ENCODE measurements around the gene MAD2L1BP.
"Not testable (repeated sequence)": the region's sequence is repeated elsewhere in the genome, so short reads cannot be mapped to it uniquely, and the experiment has no call there.

The MAD2L1BP gene

GRCh38 chr6:43628393-43629103 is 7.1 kb upstream of the MAD2L1BP start:
- H3K9ac ChIP-seq (ENCODE audit: low read length): peak overlapping the region; percentile 98
- H3K9me3 ChIP-seq (ENCODE audit: low read length): no peaks in the 10 kb centered on the region
- H3K36me3 ChIP-seq (ENCODE audit: insufficient read depth, low read length): peaks cover 27% of the 10 kb centered on the region
- peak overlapping the region; percentile 92 to 98 for H3K4me3 ChIP-seq (ENCODE audit: low read depth in 1 of 2, low read length in 2 of 2)
- peaks cover 19% of the 10 kb centered on the region for H3K4me1 ChIP-seq (ENCODE audit: insufficient read depth, low read length)
- no peaks in the 10 kb centered on the region for H3K27me3 ChIP-seq (ENCODE audit: control insufficient read depth in 1 of 2, insufficient read depth in 2 of 2, low read length in 2 of 2)
- H3K27ac ChIP-seq (ENCODE audit: low read depth, low read length): peak overlapping the region; percentile 77

GRCh38 chr6:43629104-43629504 is 6.5 kb upstream of the MAD2L1BP start, which contains the start of gene GTPBP2:
GTPBP2 (minus strand) TSS chr6:43629264; CDS start chr6:43629162, 102 bp downstream.
- H3K36me3 ChIP-seq (ENCODE audit: insufficient read depth, low read length): peaks cover 21% of the 10 kb centered on the region
- H3K27ac ChIP-seq (ENCODE audit: low read depth, low read length): peak within 1 kb of the TSS; percentile 93
- peak within 1 kb of the TSS; percentile 92 to 98 for H3K4me3 ChIP-seq (ENCODE audit: low read depth in 1 of 2, low read length in 2 of 2)

GRCh38 chr6:43629505-43630300 is 5.9 kb upstream of the MAD2L1BP start:
- Histone ChIP-seq H3K4me1 (ENCODE audit: insufficient read depth, low read length) (peaks cover 19% of the 10 kb centered on the region), H3K9ac (ENCODE audit: low read length) (peak overlapping the region; percentile 84), H3K9me3 (ENCODE audit: low read length) (no peaks in the 10 kb centered on the region), H3K36me3 (ENCODE audit: insufficient read depth, low read length) (peaks cover 15% of the 10 kb centered on the region), H3K27ac (ENCODE audit: low read depth, low read length) (peak overlapping the region; percentile 93), H3K4me3 (ENCODE audit: low read depth in 1 of 2, low read length in 2 of 2) (peak overlapping the region; percentile 66 to 98), H3K27me3 (ENCODE audit: control insufficient read depth in 1 of 2, insufficient read depth in 2 of 2, low read length in 2 of 2) (no peaks in the 10 kb centered on the region)

More at GRCh38 chr6:43629104-43629504, 6.5 kb upstream of the MAD2L1BP start, which contains the start of gene GTPBP2:
- Histone ChIP-seq H3K9me3 (ENCODE audit: low read length) (no peaks in the 10 kb centered on the region), H3K27me3 (ENCODE audit: control insufficient read depth in 1 of 2, insufficient read depth in 2 of 2, low read length in 2 of 2) (no peaks in the 10 kb centered on the region), H3K9ac (ENCODE audit: low read length) (peak within 1 kb of the TSS; percentile 98), H3K4me1 (ENCODE audit: insufficient read depth, low read length) (peaks cover 19% of the 10 kb centered on the region)

- H3K4me1 ChIP-seq (ENCODE audit: insufficient read depth, low read length): peaks cover 25% of the 10 kb centered on the region
- H3K4me3 ChIP-seq (ENCODE audit: low read depth in 1 of 2, low read length in 2 of 2): no peak overlapping the region
- H3K36me3 ChIP-seq (ENCODE audit: insufficient read depth, low read length): peaks cover 1% of the 10 kb centered on the region
- no peaks in the 10 kb centered on the region for H3K9me3 ChIP-seq (ENCODE audit: low read length)
- no peak overlapping the region for H3K27ac ChIP-seq (ENCODE audit: low read depth, low read length)
- H3K27me3 ChIP-seq (ENCODE audit: control insufficient read depth in 1 of 2, insufficient read depth in 2 of 2, low read length in 2 of 2): no peaks in the 10 kb centered on the region
- no peak overlapping the region for H3K9ac ChIP-seq (ENCODE audit: low read length)
These were observed 4.5 kb upstream of the MAD2L1BP start for GRCh38 chr6:43630980-43631619.

GRCh38 chr6:43633002-43633401 is 2.6 kb upstream of the MAD2L1BP start:
- H3K27me3 ChIP-seq (ENCODE audit: control insufficient read depth in 1 of 2, insufficient read depth in 2 of 2, low read length in 2 of 2); H3K4me3 ChIP-seq (ENCODE audit: low read depth in 1 of 2, low read length in 2 of 2); H3K36me3 ChIP-seq (ENCODE audit: insufficient read depth, low read length); H3K27ac ChIP-seq (ENCODE audit: low read depth, low read length); H3K9ac ChIP-seq (ENCODE audit: low read length); H3K9me3 ChIP-seq (ENCODE audit: low read length): not testable (repeated sequence)
- peaks cover 20% of the 10 kb centered on the region for H3K4me1 ChIP-seq (ENCODE audit: insufficient read depth, low read length)

GRCh38 chr6:43634702-43635303 is 837 bp upstream of the MAD2L1BP start:
- peaks cover 12% of the 10 kb centered on the region for H3K36me3 ChIP-seq (ENCODE audit: insufficient read depth, low read length)
- no peak overlapping the region for H3K27ac ChIP-seq (ENCODE audit: low read depth, low read length)
- H3K4me3 ChIP-seq (ENCODE audit: low read depth in 1 of 2, low read length in 2 of 2): peak overlapping the region in 1 of 2 donors; percentile 96
- H3K9me3 ChIP-seq (ENCODE audit: low read length): no peaks in the 10 kb centered on the region
- peaks cover 24% of the 10 kb centered on the region for H3K4me1 ChIP-seq (ENCODE audit: insufficient read depth, low read length)
- H3K9ac ChIP-seq (ENCODE audit: low read length): no peak overlapping the region
- H3K27me3 ChIP-seq (ENCODE audit: control insufficient read depth in 1 of 2, insufficient read depth in 2 of 2, low read length in 2 of 2): no peaks in the 10 kb centered on the region

GRCh38 chr6:43636308-43636659 is 644 bp downstream of the MAD2L1BP start:
- Histone ChIP-seq H3K9ac (ENCODE audit: low read length) (peak overlapping the region; percentile 91), H3K9me3 (ENCODE audit: low read length) (no peaks in the 10 kb centered on the region), H3K36me3 (ENCODE audit: insufficient read depth, low read length) (peaks cover 22% of the 10 kb centered on the region), H3K4me3 (ENCODE audit: low read depth in 1 of 2, low read length in 2 of 2) (peak overlapping the region; percentile 39 to 96), H3K4me1 (ENCODE audit: insufficient read depth, low read length) (peaks cover 19% of the 10 kb centered on the region), H3K27ac (ENCODE audit: low read depth, low read length) (peak overlapping the region; percentile 75), H3K27me3 (ENCODE audit: control insufficient read depth in 1 of 2, insufficient read depth in 2 of 2, low read length in 2 of 2) (no peaks in the 10 kb centered on the region)

- Histone ChIP-seq H3K4me3 (ENCODE audit: low read depth in 1 of 2, low read length in 2 of 2) (no peak overlapping the region), H3K9me3 (ENCODE audit: low read length) (no peaks in the 10 kb centered on the region), H3K27ac (ENCODE audit: low read depth, low read length) (no peak overlapping the region), H3K36me3 (ENCODE audit: insufficient read depth, low read length) (peaks cover 33% of the 10 kb centered on the region), H3K4me1 (ENCODE audit: insufficient read depth, low read length) (peaks cover 15% of the 10 kb centered on the region), H3K27me3 (ENCODE audit: control insufficient read depth in 1 of 2, insufficient read depth in 2 of 2, low read length in 2 of 2) (no peaks in the 10 kb centered on the region), H3K9ac (ENCODE audit: low read length) (no peak overlapping the region)
These were observed 4.6 kb downstream of the MAD2L1BP start for GRCh38 chr6:43639984-43640800.

- peaks cover 20% of the 10 kb centered on the region for H3K36me3 ChIP-seq (ENCODE audit: insufficient read depth, low read length)
- peak within 1 kb of the TSS; percentile 12 to 59 for H3K4me3 ChIP-seq (ENCODE audit: low read depth in 1 of 2, low read length in 2 of 2)
- H3K9me3 ChIP-seq (ENCODE audit: low read length): no peaks in the 10 kb centered on the region
- H3K27ac ChIP-seq (ENCODE audit: low read depth, low read length): no peak within 1 kb of the TSS
- no peaks in the 10 kb centered on the region for H3K27me3 ChIP-seq (ENCODE audit: control insufficient read depth in 1 of 2, insufficient read depth in 2 of 2, low read length in 2 of 2)
- no peak within 1 kb of the TSS for H3K9ac ChIP-seq (ENCODE audit: low read length)
- H3K4me1 ChIP-seq (ENCODE audit: insufficient read depth, low read length): no peaks in the 10 kb centered on the region
These were observed 9.4 kb downstream of the MAD2L1BP start, which contains the start of gene RSPH9 for GRCh38 chr6:43644940-43645612. RSPH9 (plus strand) TSS chr6:43645036; CDS start chr6:43645099, 63 bp downstream.

- H3K27ac ChIP-seq (ENCODE audit: low read depth, low read length): no peak overlapping the region
- no peaks in the 10 kb centered on the region for H3K9me3 ChIP-seq (ENCODE audit: low read length)
- H3K36me3 ChIP-seq (ENCODE audit: insufficient read depth, low read length): peaks cover 14% of the 10 kb centered on the region
- peak overlapping the region; percentile 12 to 59 for H3K4me3 ChIP-seq (ENCODE audit: low read depth in 1 of 2, low read length in 2 of 2)
- no peak overlapping the region for H3K9ac ChIP-seq (ENCODE audit: low read length)
- no peaks in the 10 kb centered on the region for H3K27me3 ChIP-seq (ENCODE audit: control insufficient read depth in 1 of 2, insufficient read depth in 2 of 2, low read length in 2 of 2)
- H3K4me1 ChIP-seq (ENCODE audit: insufficient read depth, low read length): no peaks in the 10 kb centered on the region
These were observed 9.9 kb downstream of the MAD2L1BP start for GRCh38 chr6:43645613-43645964.

Measured in muscle layer of colon (tissue), 2 donors.